GM12878 (cell line): ENCODE results near the gene ZNHIT1. TPM values are rescaled to one million over a fixed set of nuclear protein-coding genes. Genes with fewer than 3 reads are reported as not detected.

ENCODE experiments used
- ATAC-seq: fragments of 200-7000 bp; cut with Tn5 transposase; 3 replicates; pipeline ENCODE4 v1.9.1; 2020; ENCODE audit warnings: mild to moderate bottlenecking, moderate library complexity
- BruUV-seq: library from RNA; stranded (reverse); fragments of 400-500 nt; replicated peaks from 2 replicates; lab custom pipeline; 2021; lab: Mats Ljungman, UMichigan
- CTCF ChIA-PET: fragments of 300-600 bp; sonication (Branson Sonifier 250); formaldehyde crosslinking; extraction: SDS; loops from one replicate; lab custom pipeline; 2021; ENCODE audit warnings: inconsistent platforms; lab: Yijun Ruan, JAX
- POLR2A ChIA-PET: fragments of 350-600 bp; formaldehyde crosslinking; extraction: SDS; loops from one replicate; lab custom pipeline; 2021; ENCODE audit warnings: inconsistent platforms; lab: Charles Lee
- RAD21 ChIA-PET: fragments of 300-600 bp; sonication (Branson Sonifier 250); formaldehyde crosslinking; loops from one replicate; lab custom pipeline; 2023; ENCODE audit warnings: antibody characterized with exemption; ENCODE audit not compliant: unreplicated experiment; lab: Charles Lee
- SMC1A ChIA-PET: fragments of 300-600 bp; sonication (Branson Sonifier 250); formaldehyde crosslinking; loops from one replicate; lab custom pipeline; 2023; ENCODE audit not compliant: unreplicated experiment, uncharacterized antibody; lab: Charles Lee
- DNase-seq: peaks from one replicate; pipeline ENCODE4 v3.0.0-alpha.2; 2011; ENCODE audit warnings: low read depth, low spot score
- FAIRE-seq: peaks from 3 replicates; lab custom pipeline; 2011; peaks lifted over from hg19 to GRCh38; lab: Jason Lieb, UNC
- H2AFZ ChIP-seq: 2 replicates; pipeline ENCODE4 v1.6.0; 2011; ENCODE audit warnings: low read depth, low read length, control low read depth; ENCODE audit not compliant: control insufficient read depth
- H3K27ac ChIP-seq: 2 replicates; pipeline ENCODE4 v1.5.1; 2011; ENCODE audit warnings: control low read depth; ENCODE audit not compliant: control insufficient read depth, insufficient read depth
- H3K27me3 ChIP-seq, 2 experiments: replicated peaks in 1 of 2; 2 replicates each; pipeline versions ENCODE4 v1.6.0 to v1.6.1; 2011; ENCODE audit warnings: low read length in 1 of 2; ENCODE audit not compliant: control insufficient read depth in 2 of 2, insufficient read depth in 2 of 2
- H3K36me3 ChIP-seq, 2 experiments: 2 replicates each; pipeline ENCODE4 v1.5.1; 2011; ENCODE audit warnings: low read length in 1 of 2; ENCODE audit not compliant: control insufficient read depth in 2 of 2, insufficient read depth in 2 of 2
- H3K4me1 ChIP-seq: 2 replicates; pipeline ENCODE4 v1.6.1; 2011; ENCODE audit warnings: mild to moderate bottlenecking, low read length, moderate library complexity, mixed read lengths; ENCODE audit not compliant: control insufficient read depth, insufficient read depth
- H3K4me2 ChIP-seq: 2 replicates; pipeline ENCODE4 v1.6.0; 2011; ENCODE audit warnings: control low read depth; ENCODE audit not compliant: control insufficient read depth, insufficient read depth
- H3K4me3 ChIP-seq: fragments of 200-600 bp; sonication (generic); 2 replicates; pipeline ENCODE4 v1.5.1; 2016
- H3K79me2 ChIP-seq: 2 replicates; pipeline ENCODE4 v1.6.0; 2011; ENCODE audit warnings: low read length; ENCODE audit not compliant: control insufficient read depth, insufficient read depth
- H3K9ac ChIP-seq: 2 replicates; pipeline ENCODE4 v1.8.0; 2011; ENCODE audit warnings: low read length, control low read depth, mixed read lengths; ENCODE audit not compliant: control insufficient read depth, insufficient read depth
- H3K9me3 ChIP-seq: replicated peaks from 3 replicates; pipeline ENCODE4 v1.5.1; 2011; ENCODE audit warnings: mild to moderate bottlenecking, low read length; ENCODE audit not compliant: control insufficient read depth, insufficient read depth
- H4K20me1 ChIP-seq: 2 replicates; pipeline ENCODE4 v1.6.0; 2011; ENCODE audit not compliant: control insufficient read depth, insufficient read depth
- BACH1 ChIP-seq: fragments of 450-650 bp; IDR thresholded peaks from 2 replicates; pipeline ENCODE4 v1.6.1; 2017; ENCODE audit warnings: mild to moderate bottlenecking, borderline replicate concordance
- CBFB ChIP-seq: IDR thresholded peaks from 2 replicates; pipeline ENCODE4 v1.6.1; 2016; ENCODE audit warnings: antibody characterized with exemption, low read depth
- CHD4 ChIP-seq: fragments of 200-600 bp; sonication (generic); IDR thresholded peaks from 2 replicates; pipeline ENCODE4 v1.6.1; 2016; ENCODE audit warnings: mild to moderate bottlenecking
- CREB1 ChIP-seq: IDR thresholded peaks from 2 replicates; pipeline ENCODE4 v1.6.1; 2012; ENCODE audit warnings: low read depth, mild to moderate bottlenecking, inconsistent platforms
- DPF2 ChIP-seq: fragments of 450-650 bp; IDR thresholded peaks from 2 replicates; pipeline ENCODE4 v1.6.1; 2017; ENCODE audit warnings: mild to moderate bottlenecking
- EED ChIP-seq: sonication (generic); IDR thresholded peaks from 2 replicates; pipeline ENCODE4 v1.6.1; 2016; ENCODE audit warnings: antibody characterized with exemption, low read depth
- PAX5 ChIP-seq: IDR thresholded peaks from 2 replicates; pipeline ENCODE4 v1.6.1; 2011; ENCODE audit warnings: low read depth, low read length, borderline replicate concordance
- POLR2A ChIP-seq: IDR thresholded peaks from 2 replicates; pipeline ENCODE4 v1.6.1; 2011; ENCODE audit warnings: low read depth, mild to moderate bottlenecking, low read length
- SIX5 ChIP-seq: IDR thresholded peaks from 2 replicates; pipeline ENCODE4 v1.6.1; 2011; ENCODE audit warnings: mild to moderate bottlenecking, low read depth, low read length, moderate library complexity; ENCODE audit not compliant: severe bottlenecking
- SMARCA5 ChIP-seq: fragments of 450-650 bp; IDR thresholded peaks from 2 replicates; pipeline ENCODE4 v1.6.1; 2017; ENCODE audit warnings: mild to moderate bottlenecking
- STAT3 ChIP-seq: IDR thresholded peaks from 2 replicates; pipeline ENCODE4 v1.6.1; 2011; ENCODE audit warnings: low read depth, low read length, improper control_type of control experiment
- SUZ12 ChIP-seq: fragments of 200-600 bp; sonication (generic); IDR thresholded peaks from one replicate; pipeline ENCODE4 v1.6.1; 2018; ENCODE audit warnings: antibody characterized with exemption, mild to moderate bottlenecking; ENCODE audit not compliant: unreplicated experiment
- ZNF24 ChIP-seq: fragments of 450-650 bp; IDR thresholded peaks from 2 replicates; pipeline ENCODE4 v1.6.1; 2017; ENCODE audit warnings: antibody characterized with exemption, mild to moderate bottlenecking
- WGBS: methylation state at CpG from one replicate; pipeline ENCODE4 v1.1.6; 2016; ENCODE audit warnings: low lambda C conversion rate; ENCODE audit not compliant: insufficient replicate concordance, insufficient coverage; ENCODE audit errors: missing lambda C conversion rate; 5-methylcytosine and 5-hydroxymethylcytosine counted together
- in situ Hi-C: fragments of 300-500 bp; cut with MboI; formaldehyde crosslinking; loops from 9 replicates; pipeline ENCODE4 v1.14.3; 2018; ENCODE audit warnings: mixed read lengths
- intact Hi-C: fragments of 100-400 bp; cut with micrococcal nuclease; formaldehyde crosslinking; loops from one replicate; pipeline ENCODE4 v1.14.2; 2022; ENCODE audit not compliant: unreplicated experiment
- polyA plus RNA-seq, 11 experiments: library from polyadenylated mRNA; depleted of rRNA in 4 of 11; unstranded in 6 of 11; stranded (reverse) in 5 of 11; fragments of >200 nt; fragmentation: Nextera tagmentation in 4 of 11; fragmentation: Illumina TruSeq in 1 of 11; extraction: Ambion mirVana in 4 of 11; extraction: Trizol in 1 of 11; gene quantifications; 1 replicate in 1 of 11; 2 replicates in 10 of 11; pipeline versions ENCODE4 v1.2.1 to v1.2.3, GENCODE V29; 2011 to 2016; ENCODE audit warnings: inconsistent platforms in 2 of 11, missing spikeins in 2 of 11, low read depth in 1 of 11
- total RNA-seq, 4 experiments: library from RNA; depleted of rRNA in 3 of 4; stranded (reverse); fragments of >200 nt in 3 of 4; fragmentation: Illumina TruSeq in 1 of 4; extraction: Trizol in 1 of 4; gene quantifications; 2 replicates each; pipeline versions ENCODE4 v1.2.1 to v1.2.3, GENCODE V29; 2013 to 2021
- TF ChIP-seq, protein P1 (sequence below): fragments of 450-650 bp; IDR thresholded peaks from 2 replicates; pipeline ENCODE4 v1.6.1; 2017; ENCODE audit warnings: borderline replicate concordance
- TF ChIP-seq, protein P2 (sequence below): IDR thresholded peaks from 2 replicates; pipeline ENCODE4 v1.6.1; 2012; ENCODE audit warnings: low read length, inconsistent platforms
- TF ChIP-seq, protein P3 (sequence below), 3 experiments: IDR thresholded peaks in 2 of 3; conservative IDR thresholded peaks in 1 of 3; 2 replicates each; pipeline ENCODE4 v1.5.1; 2011; ENCODE audit warnings: low read depth in 3 of 3, low read length in 3 of 3, mild to moderate bottlenecking in 3 of 3, control low read depth in 2 of 3, moderate library complexity in 2 of 3, inconsistent platforms in 1 of 3, mixed read lengths in 1 of 3; ENCODE audit not compliant: control insufficient read depth in 2 of 3, insufficient read depth in 1 of 3; ENCODE audit errors: extremely low read depth in 1 of 3
- TF ChIP-seq, protein P4 (sequence below): fragments of 450-650 bp; IDR thresholded peaks from 2 replicates; pipeline ENCODE4 v1.6.1; 2016; ENCODE audit warnings: mild to moderate bottlenecking
- TF ChIP-seq, protein P5 (sequence below): fragments of 150-350 bp; IDR thresholded peaks from 2 replicates; pipeline ENCODE4 v1.6.1; 2014; ENCODE audit warnings: mild to moderate bottlenecking, low read depth, low read length

ZNHIT1 gene
- total and polyA plus RNA-seq, 10 of the 15 experiments (the other 5 are each of a cell fraction or from before 2014, with no cell fraction given) = 3.8 to 79.2 (median 44.5) TPM

DNA sequence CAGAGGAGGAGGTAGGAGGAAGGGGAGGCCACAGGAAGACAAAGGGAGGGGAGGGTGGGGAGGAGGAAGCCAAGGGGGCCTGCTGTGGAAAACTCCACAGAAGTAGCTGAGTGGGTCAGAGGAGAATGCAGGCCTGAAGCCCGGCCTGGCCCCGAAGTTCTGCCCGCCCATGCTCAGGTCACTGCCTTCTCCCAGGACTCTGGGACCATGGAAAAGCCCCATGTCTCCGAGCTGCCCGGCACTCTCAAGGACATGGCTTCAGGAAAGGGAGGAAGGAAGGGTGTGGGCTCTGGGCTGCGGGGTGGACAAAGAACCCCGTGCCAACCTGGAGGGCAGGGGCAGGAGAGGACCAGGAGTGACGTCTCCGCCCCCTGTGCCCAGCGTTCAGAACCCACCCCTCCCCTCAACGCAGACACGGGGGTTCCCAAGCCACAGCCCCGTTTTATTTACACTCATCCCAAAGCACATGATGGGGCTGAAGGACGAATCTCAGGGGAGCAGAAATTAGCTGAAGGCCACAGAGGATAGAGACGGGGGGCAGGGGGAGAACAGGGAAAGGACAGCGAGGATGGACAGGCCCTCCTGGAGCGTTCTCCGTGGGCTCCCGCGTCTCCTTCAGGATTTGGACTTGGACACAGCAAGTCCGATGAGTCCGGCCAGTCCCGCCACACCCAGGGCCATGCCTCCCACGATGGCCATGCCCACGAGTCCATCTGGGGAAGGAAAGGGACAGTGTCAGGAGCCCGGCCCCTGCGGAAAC, 21.4 kb downstream of the ZNHIT1 start:
- H3K4me2 ChIP-seq = no peak overlapping the region
- in situ Hi-C loops = no loop called here
- peaks cover 7 to 14% of the 10 kb centered on the region in 2 experiments; a peak in 3 of 4 replicates for H3K36me3 ChIP-seq
- H3K9ac ChIP-seq = no peak overlapping the region
- H3K27ac ChIP-seq = no peak overlapping the region
- H2AFZ ChIP-seq = no peak overlapping the region
- peaks cover 13% of the 10 kb centered on the region for H3K79me2 ChIP-seq
- no TSS peak for BruUV-seq
- ChIA-PET SMC1A (no interaction called here), POLR2A (interaction anchor here (0.5 kb wide), 1 partner anchor 13 kb away, joined by 4 read pairs; no protein-coding TSS in a partner anchor), CTCF (no interaction called here), RAD21 (no interaction called here)
- WGBS = 85% methylated on average over 24 of the region's 27 CpGs
- H4K20me1 ChIP-seq = no peaks in the 10 kb centered on the region
- H3K9me3 ChIP-seq = no peaks in the 10 kb centered on the region
- intact Hi-C loops = no loop called here
- ATAC-seq (no peak), DNase-seq (no peak), FAIRE-seq (no peak)
- H3K4me1 ChIP-seq = peaks cover 6% of the 10 kb centered on the region
- H3K4me3 ChIP-seq = no peak overlapping the region
- no peaks in the 10 kb centered on the region for H3K27me3 ChIP-seq
- TF ChIP-seq CBFB (no peak), CREB1 (no peak), SUZ12 (no peak), POLR2A (no peak), PAX5 (no peak), EED (no peak), BACH1 (no peak), SMARCA5 (no peak), ZNF24 (no peak), DPF2 (no peak), STAT3 (no peak), SIX5 (no peak), CHD4 (no peak)
- TF ChIP-seq, protein P1, sequence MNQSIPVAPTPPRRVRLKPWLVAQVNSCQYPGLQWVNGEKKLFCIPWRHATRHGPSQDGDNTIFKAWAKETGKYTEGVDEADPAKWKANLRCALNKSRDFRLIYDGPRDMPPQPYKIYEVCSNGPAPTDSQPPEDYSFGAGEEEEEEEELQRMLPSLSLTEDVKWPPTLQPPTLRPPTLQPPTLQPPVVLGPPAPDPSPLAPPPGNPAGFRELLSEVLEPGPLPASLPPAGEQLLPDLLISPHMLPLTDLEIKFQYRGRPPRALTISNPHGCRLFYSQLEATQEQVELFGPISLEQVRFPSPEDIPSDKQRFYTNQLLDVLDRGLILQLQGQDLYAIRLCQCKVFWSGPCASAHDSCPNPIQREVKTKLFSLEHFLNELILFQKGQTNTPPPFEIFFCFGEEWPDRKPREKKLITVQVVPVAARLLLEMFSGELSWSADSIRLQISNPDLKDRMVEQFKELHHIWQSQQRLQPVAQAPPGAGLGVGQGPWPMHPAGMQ = no peak
- TF ChIP-seq, protein P2, sequence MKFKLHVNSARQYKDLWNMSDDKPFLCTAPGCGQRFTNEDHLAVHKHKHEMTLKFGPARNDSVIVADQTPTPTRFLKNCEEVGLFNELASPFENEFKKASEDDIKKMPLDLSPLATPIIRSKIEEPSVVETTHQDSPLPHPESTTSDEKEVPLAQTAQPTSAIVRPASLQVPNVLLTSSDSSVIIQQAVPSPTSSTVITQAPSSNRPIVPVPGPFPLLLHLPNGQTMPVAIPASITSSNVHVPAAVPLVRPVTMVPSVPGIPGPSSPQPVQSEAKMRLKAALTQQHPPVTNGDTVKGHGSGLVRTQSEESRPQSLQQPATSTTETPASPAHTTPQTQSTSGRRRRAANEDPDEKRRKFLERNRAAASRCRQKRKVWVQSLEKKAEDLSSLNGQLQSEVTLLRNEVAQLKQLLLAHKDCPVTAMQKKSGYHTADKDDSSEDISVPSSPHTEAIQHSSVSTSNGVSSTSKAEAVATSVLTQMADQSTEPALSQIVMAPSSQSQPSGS = no peak
- TF ChIP-seq, protein P3, sequence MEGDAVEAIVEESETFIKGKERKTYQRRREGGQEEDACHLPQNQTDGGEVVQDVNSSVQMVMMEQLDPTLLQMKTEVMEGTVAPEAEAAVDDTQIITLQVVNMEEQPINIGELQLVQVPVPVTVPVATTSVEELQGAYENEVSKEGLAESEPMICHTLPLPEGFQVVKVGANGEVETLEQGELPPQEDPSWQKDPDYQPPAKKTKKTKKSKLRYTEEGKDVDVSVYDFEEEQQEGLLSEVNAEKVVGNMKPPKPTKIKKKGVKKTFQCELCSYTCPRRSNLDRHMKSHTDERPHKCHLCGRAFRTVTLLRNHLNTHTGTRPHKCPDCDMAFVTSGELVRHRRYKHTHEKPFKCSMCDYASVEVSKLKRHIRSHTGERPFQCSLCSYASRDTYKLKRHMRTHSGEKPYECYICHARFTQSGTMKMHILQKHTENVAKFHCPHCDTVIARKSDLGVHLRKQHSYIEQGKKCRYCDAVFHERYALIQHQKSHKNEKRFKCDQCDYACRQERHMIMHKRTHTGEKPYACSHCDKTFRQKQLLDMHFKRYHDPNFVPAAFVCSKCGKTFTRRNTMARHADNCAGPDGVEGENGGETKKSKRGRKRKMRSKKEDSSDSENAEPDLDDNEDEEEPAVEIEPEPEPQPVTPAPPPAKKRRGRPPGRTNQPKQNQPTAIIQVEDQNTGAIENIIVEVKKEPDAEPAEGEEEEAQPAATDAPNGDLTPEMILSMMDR (IDR thresholded peaks at IDR 0.05 in 2 of 3, conservative IDR thresholded peaks at IDR 0.05 in 1 of 3; ENCODE audit: control insufficient read depth in 2 of 3, extremely low read depth in 1 of 3, insufficient read depth in 1 of 3, low read depth in 3 of 3, low read length in 3 of 3) = no peak
- TF ChIP-seq, protein P4, sequence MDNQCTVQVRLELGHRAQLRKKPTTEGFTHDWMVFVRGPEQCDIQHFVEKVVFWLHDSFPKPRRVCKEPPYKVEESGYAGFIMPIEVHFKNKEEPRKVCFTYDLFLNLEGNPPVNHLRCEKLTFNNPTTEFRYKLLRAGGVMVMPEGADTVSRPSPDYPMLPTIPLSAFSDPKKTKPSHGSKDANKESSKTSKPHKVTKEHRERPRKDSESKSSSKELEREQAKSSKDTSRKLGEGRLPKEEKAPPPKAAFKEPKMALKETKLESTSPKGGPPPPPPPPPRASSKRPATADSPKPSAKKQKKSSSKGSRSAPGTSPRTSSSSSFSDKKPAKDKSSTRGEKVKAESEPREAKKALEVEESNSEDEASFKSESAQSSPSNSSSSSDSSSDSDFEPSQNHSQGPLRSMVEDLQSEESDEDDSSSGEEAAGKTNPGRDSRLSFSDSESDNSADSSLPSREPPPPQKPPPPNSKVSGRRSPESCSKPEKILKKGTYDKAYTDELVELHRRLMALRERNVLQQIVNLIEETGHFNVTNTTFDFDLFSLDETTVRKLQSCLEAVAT = no peak
- TF ChIP-seq, protein P5, sequence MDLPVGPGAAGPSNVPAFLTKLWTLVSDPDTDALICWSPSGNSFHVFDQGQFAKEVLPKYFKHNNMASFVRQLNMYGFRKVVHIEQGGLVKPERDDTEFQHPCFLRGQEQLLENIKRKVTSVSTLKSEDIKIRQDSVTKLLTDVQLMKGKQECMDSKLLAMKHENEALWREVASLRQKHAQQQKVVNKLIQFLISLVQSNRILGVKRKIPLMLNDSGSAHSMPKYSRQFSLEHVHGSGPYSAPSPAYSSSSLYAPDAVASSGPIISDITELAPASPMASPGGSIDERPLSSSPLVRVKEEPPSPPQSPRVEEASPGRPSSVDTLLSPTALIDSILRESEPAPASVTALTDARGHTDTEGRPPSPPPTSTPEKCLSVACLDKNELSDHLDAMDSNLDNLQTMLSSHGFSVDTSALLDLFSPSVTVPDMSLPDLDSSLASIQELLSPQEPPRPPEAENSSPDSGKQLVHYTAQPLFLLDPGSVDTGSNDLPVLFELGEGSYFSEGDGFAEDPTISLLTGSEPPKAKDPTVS = no peak
